Measurements from ENCODE around the gene ADAMTSL1. TPM values are rescaled to one million over a fixed set of nuclear protein-coding genes. Genes with fewer than 3 reads are reported as not detected.

The ADAMTSL1 gene
- total and polyA plus RNA-seq, 2 of the 8 experiments (the other 6 are each of a cell fraction or from before 2014, with no cell fraction given): 0.84 to 1.1 TPM

DNA sequence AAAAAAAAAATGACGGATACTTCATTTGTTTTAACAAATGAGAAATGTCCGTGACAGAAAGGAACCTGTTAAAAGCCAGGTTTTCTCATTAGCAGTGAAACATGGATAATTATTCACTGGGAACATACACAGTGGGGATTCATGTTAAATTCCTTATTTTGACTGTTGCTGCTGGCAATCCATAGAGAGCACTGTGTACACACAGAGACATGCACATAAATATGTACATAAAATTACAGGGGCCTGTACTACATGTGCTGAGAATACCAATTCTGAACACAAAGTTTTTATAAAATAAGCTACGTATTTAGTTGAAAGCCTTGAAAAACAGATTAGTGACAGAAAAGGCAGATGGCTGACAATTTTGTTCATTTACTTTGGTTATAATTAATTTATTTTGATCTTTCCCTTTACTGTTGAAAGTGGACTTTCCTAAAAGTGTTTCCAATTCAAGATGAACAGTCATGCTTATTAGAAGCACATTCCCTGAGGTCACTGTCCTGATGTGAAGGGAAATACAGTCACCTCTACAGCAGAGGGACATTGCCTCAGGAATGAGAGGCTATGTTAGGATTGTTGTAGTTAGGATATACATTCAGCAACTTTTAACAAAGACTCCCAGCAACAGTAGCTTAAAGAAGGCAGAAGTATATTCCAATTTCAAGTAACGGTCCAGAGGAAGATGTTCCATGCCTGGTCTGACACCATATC lies 392.3 kb downstream of the ADAMTSL1 start:
- DNase-seq (ENCODE audit: low read depth in 1 of 2, low spot score in 2 of 2) (no peak), FAIRE-seq (no peak)
- Histone ChIP-seq H2AK5ac (ENCODE audit: low read depth, low read length) (no peak overlapping the region), H3K27me3 (replicated peaks in 1 of 4; ENCODE audit: control insufficient read depth in 3 of 4, extremely low read depth in 1 of 4, insufficient read depth in 3 of 4, low read length in 3 of 4) (no peaks in the 10 kb centered on the region), H3K56ac (replicated peaks; ENCODE audit: insufficient read length, low read depth, low read length) (no peak overlapping the region), H3K79me1 (ENCODE audit: low read depth, low read length) (no peaks in the 10 kb centered on the region), H3K18ac (ENCODE audit: extremely low read depth, low read length) (no peak overlapping the region), H4K91ac (replicated peaks; ENCODE audit: insufficient read length, low read length) (no peak overlapping the region), H3K9me3 (ENCODE audit: insufficient read depth in 2 of 2, low read depth in 1 of 2, low read length in 1 of 2) (no peaks in the 10 kb centered on the region), H2BK20ac (ENCODE audit: low read length) (no peak overlapping the region), H3K27ac (ENCODE audit: low read depth, low read length) (no peak overlapping the region), H2BK12ac (ENCODE audit: low read depth, low read length) (no peak overlapping the region), H2BK5ac (ENCODE audit: low read depth, low read length) (no peak overlapping the region), H2AFZ (ENCODE audit: low read length) (no peak overlapping the region), H4K5ac (ENCODE audit: insufficient read length, low read depth, low read length) (no peak overlapping the region), H3K23me2 (ENCODE audit: low read depth, low read length) (no peaks in the 10 kb centered on the region), H3K4me2 (ENCODE audit: insufficient read depth in 1 of 2, low read depth in 2 of 2, low read length in 2 of 2) (no peak overlapping the region), H4K8ac (ENCODE audit: extremely low read depth, insufficient read depth, low read length) (no peak overlapping the region), H4K20me1 (replicated peaks in 1 of 2; ENCODE audit: control insufficient read depth in 1 of 2, insufficient read depth in 2 of 2, low read length in 2 of 2) (no peaks in the 10 kb centered on the region), H3K4me3 (ENCODE audit: extremely low read depth in 1 of 4, insufficient read depth in 2 of 4, low read depth in 3 of 4, low read length in 4 of 4) (no peak overlapping the region), H3K4me1 (replicated peaks in 1 of 4; ENCODE audit: control insufficient read depth in 3 of 4, insufficient read depth in 4 of 4, low read length in 3 of 4) (peaks cover 0 to 6% (median 4%) of the 10 kb centered on the region in 4 experiments; a peak in 2 of 7 replicates), H3K14ac (ENCODE audit: insufficient read length) (no peak overlapping the region), H2BK15ac (ENCODE audit: low read length) (no peak overlapping the region), H2BK120ac (replicated peaks; ENCODE audit: low read depth, low read length) (no peak overlapping the region), H3K36me3 (ENCODE audit: control insufficient read depth in 2 of 4, insufficient read depth in 4 of 4, low read length in 3 of 4) (no peaks in the 10 kb centered on the region), H3K79me2 (ENCODE audit: control insufficient read depth in 1 of 2, insufficient read depth in 2 of 2, low read length in 2 of 2) (no peaks in the 10 kb centered on the region), H3K9ac (replicated peaks in 1 of 4; ENCODE audit: extremely low read depth in 1 of 4, low read depth in 3 of 4, low read length in 3 of 4) (no peak overlapping the region), H3K23ac (ENCODE audit: insufficient read length) (no peak overlapping the region), H3K4ac (replicated peaks; ENCODE audit: insufficient read length, low read depth, low read length) (no peak overlapping the region)
- ChIA-PET POLR2A (ENCODE audit: partially characterized antibody) (no interaction called here), CTCF (ENCODE audit: partially characterized antibody) (interaction anchor here (0.6 to 1.3 kb wide), 4 partner anchors 29 to 1125 kb away, joined by 3 to 5 read pairs (median 4); no protein-coding TSS in a partner anchor)
- 84% methylated on average over 4 of the region's 4 CpGs; no CpG with 5 or more reads in 1 of the 2 experiments for WGBS, 2 experiments (ENCODE audit: extremely low coverage in 1 of 2, insufficient coverage in 1 of 2, insufficient read length in 1 of 2, insufficient replicate concordance in 2 of 2, low coverage in 1 of 2, low lambda C conversion rate in 2 of 2, missing lambda C conversion rate in 1 of 2)
- no peak for TF ChIP-seq JUN (IDR thresholded peaks at IDR 0.05; ENCODE audit: low read depth, low read length)

Measured in H1 (cell line).